Stimulated activated memory B cell treated with anti-CD40 and anti-IgM and Interleukin-4, amounts not matched to agents 10 μg/mL and 1 μg/mL and 100 μg/mL, for 72 hours (primary cell): ENCODE results near the gene FRMD3.

ENCODE experiments used
- ATAC-seq: fragments of 150-1000 bp; cut with Tn5 transposase; 2 replicates; pipeline ENCODE4 v1.10.0; 2021
- H3K27ac Mint-ChIP-seq: one replicate; pipeline ENCODE4 v1.8.0; 2022; ENCODE audit warnings: mild to moderate bottlenecking, mixed read lengths
- H3K27me3 Mint-ChIP-seq: one replicate; pipeline ENCODE4 v1.8.0; 2022; ENCODE audit warnings: mixed read lengths
- H3K36me3 Mint-ChIP-seq: one replicate; pipeline ENCODE4 v1.8.0; 2022; ENCODE audit warnings: mixed read lengths
- H3K4me1 Mint-ChIP-seq: one replicate; pipeline ENCODE4 v1.8.0; 2022; ENCODE audit warnings: mixed read lengths
- H3K4me3 Mint-ChIP-seq: one replicate; pipeline ENCODE4 v1.8.0; 2022; ENCODE audit warnings: mild to moderate bottlenecking, moderate library complexity, mixed read lengths
- H3K9me3 Mint-ChIP-seq: one replicate; pipeline ENCODE4 v1.8.0; 2022; ENCODE audit warnings: mixed read lengths

FRMD3 gene

GRCh38 chr9:83299094-83299493 lies 239.1 kb downstream of the FRMD3 start:
- no peaks in the 10 kb centered on the region for H3K9me3 Mint-ChIP-seq
- no peak overlapping the region for H3K27ac Mint-ChIP-seq

GRCh38 chr9:83296123-83296522 lies 242.1 kb downstream of the FRMD3 start:
- Mint-ChIP-seq H3K27me3 (no peaks in the 10 kb centered on the region), H3K27ac (no peak overlapping the region), H3K4me3 (no peak overlapping the region), H3K4me1 (no peaks in the 10 kb centered on the region), H3K9me3 (no peaks in the 10 kb centered on the region), H3K36me3 (peaks cover 13% of the 10 kb centered on the region)
- no peak for ATAC-seq

More at GRCh38 chr9:83299094-83299493, 239.1 kb downstream of the FRMD3 start:
- Mint-ChIP-seq H3K4me3 (no peak overlapping the region), H3K4me1 (no peaks in the 10 kb centered on the region), H3K36me3 (peaks cover 13% of the 10 kb centered on the region), H3K27me3 (no peaks in the 10 kb centered on the region)
- no peak for ATAC-seq

GRCh38 chr9:83294816-83295215 lies 243.4 kb downstream of the FRMD3 start:
- Mint-ChIP-seq H3K36me3 (peaks cover 13% of the 10 kb centered on the region), H3K27me3 (no peaks in the 10 kb centered on the region), H3K4me1 (no peaks in the 10 kb centered on the region), H3K9me3 (no peaks in the 10 kb centered on the region), H3K4me3 (no peak overlapping the region), H3K27ac (no peak overlapping the region)
- no peak for ATAC-seq

- Mint-ChIP-seq H3K27me3 (no peaks in the 10 kb centered on the region), H3K9me3 (no peaks in the 10 kb centered on the region), H3K27ac (no peak overlapping the region), H3K36me3 (no peaks in the 10 kb centered on the region), H3K4me1 (no peaks in the 10 kb centered on the region), H3K4me3 (no peak overlapping the region)
- ATAC-seq: no peak
Observed at GRCh38 chr9:83291196-83291595, 247.0 kb downstream of the FRMD3 start.

- no peaks in the 10 kb centered on the region for H3K36me3 Mint-ChIP-seq
- H3K4me3 Mint-ChIP-seq: no peak overlapping the region
- no peaks in the 10 kb centered on the region for H3K9me3 Mint-ChIP-seq
- no peak for ATAC-seq
- no peak overlapping the region for H3K27ac Mint-ChIP-seq
- no peaks in the 10 kb centered on the region for H3K27me3 Mint-ChIP-seq
- no peaks in the 10 kb centered on the region for H3K4me1 Mint-ChIP-seq
Observed at GRCh38 chr9:83290692-83291091, 247.5 kb downstream of the FRMD3 start.

- Mint-ChIP-seq H3K4me3 (no peak overlapping the region), H3K9me3 (no peaks in the 10 kb centered on the region), H3K4me1 (no peaks in the 10 kb centered on the region), H3K27ac (no peak overlapping the region), H3K36me3 (no peaks in the 10 kb centered on the region), H3K27me3 (no peaks in the 10 kb centered on the region)
- ATAC-seq: no peak
Observed at GRCh38 chr9:83287021-83287420, 251.2 kb downstream of the FRMD3 start.

- H3K27me3 Mint-ChIP-seq: no peaks in the 10 kb centered on the region
- no peaks in the 10 kb centered on the region for H3K9me3 Mint-ChIP-seq
- no peak overlapping the region for H3K4me3 Mint-ChIP-seq
- ATAC-seq: no peak
- H3K4me1 Mint-ChIP-seq: no peaks in the 10 kb centered on the region
- H3K36me3 Mint-ChIP-seq: no peaks in the 10 kb centered on the region
- H3K27ac Mint-ChIP-seq: no peak overlapping the region
Observed at GRCh38 chr9:83285445-83286225, 252.6 kb downstream of the FRMD3 start.

- Mint-ChIP-seq H3K27me3 (no peaks in the 10 kb centered on the region), H3K4me3 (no peak overlapping the region), H3K36me3 (no peaks in the 10 kb centered on the region), H3K27ac (no peak overlapping the region), H3K4me1 (no peaks in the 10 kb centered on the region), H3K9me3 (no peaks in the 10 kb centered on the region)
- no peak for ATAC-seq
Observed at GRCh38 chr9:83284746-83285145, 253.5 kb downstream of the FRMD3 start.

- Mint-ChIP-seq H3K4me3 (no peak overlapping the region), H3K27me3 (no peaks in the 10 kb centered on the region), H3K27ac (no peak overlapping the region), H3K4me1 (no peaks in the 10 kb centered on the region), H3K9me3 (no peaks in the 10 kb centered on the region), H3K36me3 (no peaks in the 10 kb centered on the region)
- no peak for ATAC-seq
Observed at GRCh38 chr9:83283528-83283927, 254.7 kb downstream of the FRMD3 start.

- no peaks in the 10 kb centered on the region for H3K4me1 Mint-ChIP-seq
- H3K27me3 Mint-ChIP-seq: no peaks in the 10 kb centered on the region
- H3K27ac Mint-ChIP-seq: no peak overlapping the region
- no peaks in the 10 kb centered on the region for H3K36me3 Mint-ChIP-seq
- H3K4me3 Mint-ChIP-seq: no peak overlapping the region
- ATAC-seq: no peak
- no peaks in the 10 kb centered on the region for H3K9me3 Mint-ChIP-seq
Observed at GRCh38 chr9:83281306-83282255, 256.6 kb downstream of the FRMD3 start.

- Mint-ChIP-seq H3K9me3 (no peaks in the 10 kb centered on the region), H3K27ac (no peak overlapping the region), H3K4me1 (no peaks in the 10 kb centered on the region), H3K36me3 (no peaks in the 10 kb centered on the region), H3K27me3 (no peaks in the 10 kb centered on the region), H3K4me3 (no peak overlapping the region)
- no peak for ATAC-seq
Observed at GRCh38 chr9:83280790-83281189, 257.4 kb downstream of the FRMD3 start.

- Mint-ChIP-seq H3K9me3 (no peaks in the 10 kb centered on the region), H3K4me1 (no peaks in the 10 kb centered on the region), H3K27me3 (no peaks in the 10 kb centered on the region), H3K36me3 (no peaks in the 10 kb centered on the region), H3K27ac (no peak overlapping the region), H3K4me3 (no peak overlapping the region)
- no peak for ATAC-seq
Observed at GRCh38 chr9:83280268-83280667, 257.9 kb downstream of the FRMD3 start.

GRCh38 chr9:83274787-83275186 lies 263.4 kb downstream of the FRMD3 start:
- no peaks in the 10 kb centered on the region for H3K27me3 Mint-ChIP-seq
- no peaks in the 10 kb centered on the region for H3K36me3 Mint-ChIP-seq
- no peak overlapping the region for H3K4me3 Mint-ChIP-seq
- no peaks in the 10 kb centered on the region for H3K4me1 Mint-ChIP-seq
- no peaks in the 10 kb centered on the region for H3K9me3 Mint-ChIP-seq
- H3K27ac Mint-ChIP-seq: no peak overlapping the region
- no peak for ATAC-seq

GRCh38 chr9:83271665-83272071 lies 266.5 kb downstream of the FRMD3 start:
- Mint-ChIP-seq H3K4me1 (no peaks in the 10 kb centered on the region), H3K27me3 (no peaks in the 10 kb centered on the region), H3K36me3 (no peaks in the 10 kb centered on the region), H3K9me3 (no peaks in the 10 kb centered on the region), H3K27ac (no peak overlapping the region), H3K4me3 (no peak overlapping the region)
- ATAC-seq: no peak

- no peaks in the 10 kb centered on the region for H3K4me1 Mint-ChIP-seq
- ATAC-seq: no peak
- H3K27me3 Mint-ChIP-seq: no peaks in the 10 kb centered on the region
- no peak overlapping the region for H3K4me3 Mint-ChIP-seq
- H3K9me3 Mint-ChIP-seq: no peaks in the 10 kb centered on the region
- H3K36me3 Mint-ChIP-seq: no peaks in the 10 kb centered on the region
- H3K27ac Mint-ChIP-seq: no peak overlapping the region
Observed at GRCh38 chr9:83270116-83270515, 268.1 kb downstream of the FRMD3 start.

GRCh38 chr9:83267741-83268140 lies 270.5 kb downstream of the FRMD3 start:
- H3K27ac Mint-ChIP-seq: no peak overlapping the region
- no peaks in the 10 kb centered on the region for H3K4me1 Mint-ChIP-seq
- H3K36me3 Mint-ChIP-seq: no peaks in the 10 kb centered on the region
- H3K27me3 Mint-ChIP-seq: no peaks in the 10 kb centered on the region
- no peaks in the 10 kb centered on the region for H3K9me3 Mint-ChIP-seq
- no peak overlapping the region for H3K4me3 Mint-ChIP-seq
- no peak for ATAC-seq
